Panc1 (cell line): ENCODE data around the gene DCC. TPM values are rescaled to one million over a fixed set of nuclear protein-coding genes. Genes with fewer than 3 reads are reported as not detected.

ENCODE experiments used
- ATAC-seq: fragments of 200-7000 bp; cut with Tn5 transposase; 2 replicates; pipeline ENCODE4 v1.9.1; 2020; ENCODE audit warnings: mild to moderate bottlenecking, moderate library complexity
- BruUV-seq: library from RNA; stranded (reverse); fragments of 400-500 nt; replicated peaks from 2 replicates; lab custom pipeline; 2021; lab: Mats Ljungman, UMichigan
- CTCF ChIA-PET: fragments of 300-600 bp; sonication (Branson Sonifier 250); formaldehyde crosslinking; loops from one replicate; lab custom pipeline; 2022; ENCODE audit warnings: antibody characterized with exemption; lab: Charles Lee
- POLR2A ChIA-PET: fragments of 300-600 bp; sonication (Branson Sonifier 250); formaldehyde crosslinking; loops from one replicate; lab custom pipeline; 2022; ENCODE audit warnings: antibody characterized with exemption; lab: Charles Lee
- DNase-seq: peaks from one replicate; pipeline ENCODE4 v3.0.0-alpha.2; 2010; ENCODE audit warnings: low read depth, low spot score
- H3K27ac ChIP-seq: 2 replicates; pipeline ENCODE4 v1.5.1; 2011; ENCODE audit warnings: mild to moderate bottlenecking, low read length, inconsistent platforms
- H3K27me3 ChIP-seq: fragments of 200-500 bp; sonication (Bioruptor generic); 2 replicates; pipeline ENCODE4 v1.6.0; 2014; ENCODE audit warnings: low read length, inconsistent platforms; ENCODE audit not compliant: control insufficient read depth, insufficient read depth
- H3K36me3 ChIP-seq: fragments of 200-500 bp; sonication (Bioruptor generic); 2 replicates; pipeline ENCODE4 v1.5.1; 2014; ENCODE audit warnings: inconsistent platforms, mild to moderate bottlenecking, low read length, moderate library complexity; ENCODE audit not compliant: control insufficient read depth, insufficient read depth
- H3K4me1 ChIP-seq: 2 replicates; pipeline ENCODE4 v1.5.1; 2011; ENCODE audit warnings: inconsistent platforms, mild to moderate bottlenecking, low read length, moderate library complexity; ENCODE audit not compliant: control insufficient read depth, insufficient read depth
- H3K4me3 ChIP-seq, 2 experiments: 2 replicates each; pipeline ENCODE4 v1.5.1; 2011 to 2012; ENCODE audit warnings: low read depth in 2 of 2, low read length in 2 of 2, mild to moderate bottlenecking in 2 of 2, inconsistent platforms in 1 of 2, moderate library complexity in 1 of 2
- H3K9me3 ChIP-seq: fragments of 200-500 bp; sonication (Bioruptor generic); 2 replicates; pipeline ENCODE4 v1.5.1; 2014; ENCODE audit warnings: low read depth, mild to moderate bottlenecking, inconsistent platforms, low read length, moderate library complexity; ENCODE audit not compliant: control insufficient read depth, insufficient read depth
- POLR2AphosphoS5 ChIP-seq: IDR thresholded peaks from 2 replicates; pipeline ENCODE4 v1.6.1; 2012; ENCODE audit warnings: mild to moderate bottlenecking, low read depth, low read length, moderate library complexity
- SIN3A ChIP-seq: IDR thresholded peaks from 2 replicates; pipeline ENCODE4 v1.6.1; 2012; ENCODE audit warnings: low read depth, mild to moderate bottlenecking, low read length, moderate library complexity, borderline replicate concordance; ENCODE audit not compliant: insufficient read depth
- TCF7L2 ChIP-seq: IDR thresholded peaks from 2 replicates; pipeline ENCODE4 v1.6.1; 2011; ENCODE audit warnings: mild to moderate bottlenecking, low read depth, low read length, inconsistent platforms
- in situ Hi-C: cut with HindIII; loops from 2 replicates; pipeline ENCODE4 v1.10.0; 2016; ENCODE audit warnings: low sequenced_read_pairs, low pct_unique_long_range_greater_than_20kb
- intact Hi-C: fragments of 100-400 bp; cut with micrococcal nuclease; formaldehyde crosslinking; loops from one replicate; pipeline ENCODE4 v1.10.0; 2022; ENCODE audit not compliant: unreplicated experiment
- total RNA-seq: library from RNA; stranded (reverse); gene quantifications from one replicate; pipeline ENCODE4 v1.2.1, GENCODE V29; 2021; ENCODE audit not compliant: unreplicated experiment
- TF ChIP-seq, protein P1 (sequence below): fragments of 450-650 bp; IDR thresholded peaks from 2 replicates; pipeline ENCODE4 v1.5.1; 2017; ENCODE audit warnings: mild to moderate bottlenecking
- TF ChIP-seq, protein P2 (sequence below), 2 experiments: IDR thresholded peaks; 2 replicates each; pipeline ENCODE4 v1.6.1; 2011 to 2012; ENCODE audit warnings: low read depth in 2 of 2, control low read depth in 1 of 2, low read length in 1 of 2, mild to moderate bottlenecking in 1 of 2, moderate library complexity in 1 of 2; ENCODE audit not compliant: insufficient read depth in 1 of 2

Gene DCC
- total RNA-seq, 1 experiment from 2014 or later = not detected

DNA sequence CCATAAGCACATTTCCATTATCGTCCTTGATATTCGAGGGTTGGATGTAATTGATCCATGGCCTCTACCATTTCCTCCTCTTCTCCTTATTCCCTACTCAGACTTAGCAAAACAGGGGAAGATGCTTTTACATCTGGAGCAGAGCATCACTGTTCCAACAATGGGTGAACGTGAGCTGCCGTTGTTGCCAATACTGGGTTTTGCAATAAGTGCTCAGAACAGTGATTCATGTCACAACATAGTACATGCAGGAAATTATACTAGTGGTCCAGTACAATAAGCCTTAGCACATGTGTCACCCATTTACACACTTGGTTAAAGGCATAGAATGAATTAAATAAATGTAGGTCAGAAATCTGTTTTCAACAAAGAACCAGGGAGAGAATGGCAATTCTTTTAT lies 112.4 kb downstream of the DCC start:
- no TSS peak for BruUV-seq
- Histone ChIP-seq H3K36me3 (no peaks in the 10 kb centered on the region), H3K9me3 (no peaks in the 10 kb centered on the region), H3K4me1 (no peaks in the 10 kb centered on the region), H3K4me3 (no peak overlapping the region), H3K27me3 (no peaks in the 10 kb centered on the region), H3K27ac (no peak overlapping the region)
- ChIA-PET CTCF (no interaction called here), POLR2A (no interaction called here)
- no peak for DNase-seq
- intact Hi-C loops = no loop called here
- ATAC-seq = no peak
- in situ Hi-C loops = no loop called here
- TF ChIP-seq, protein P1, sequence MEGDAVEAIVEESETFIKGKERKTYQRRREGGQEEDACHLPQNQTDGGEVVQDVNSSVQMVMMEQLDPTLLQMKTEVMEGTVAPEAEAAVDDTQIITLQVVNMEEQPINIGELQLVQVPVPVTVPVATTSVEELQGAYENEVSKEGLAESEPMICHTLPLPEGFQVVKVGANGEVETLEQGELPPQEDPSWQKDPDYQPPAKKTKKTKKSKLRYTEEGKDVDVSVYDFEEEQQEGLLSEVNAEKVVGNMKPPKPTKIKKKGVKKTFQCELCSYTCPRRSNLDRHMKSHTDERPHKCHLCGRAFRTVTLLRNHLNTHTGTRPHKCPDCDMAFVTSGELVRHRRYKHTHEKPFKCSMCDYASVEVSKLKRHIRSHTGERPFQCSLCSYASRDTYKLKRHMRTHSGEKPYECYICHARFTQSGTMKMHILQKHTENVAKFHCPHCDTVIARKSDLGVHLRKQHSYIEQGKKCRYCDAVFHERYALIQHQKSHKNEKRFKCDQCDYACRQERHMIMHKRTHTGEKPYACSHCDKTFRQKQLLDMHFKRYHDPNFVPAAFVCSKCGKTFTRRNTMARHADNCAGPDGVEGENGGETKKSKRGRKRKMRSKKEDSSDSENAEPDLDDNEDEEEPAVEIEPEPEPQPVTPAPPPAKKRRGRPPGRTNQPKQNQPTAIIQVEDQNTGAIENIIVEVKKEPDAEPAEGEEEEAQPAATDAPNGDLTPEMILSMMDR = no peak
- TF ChIP-seq, protein P2, sequence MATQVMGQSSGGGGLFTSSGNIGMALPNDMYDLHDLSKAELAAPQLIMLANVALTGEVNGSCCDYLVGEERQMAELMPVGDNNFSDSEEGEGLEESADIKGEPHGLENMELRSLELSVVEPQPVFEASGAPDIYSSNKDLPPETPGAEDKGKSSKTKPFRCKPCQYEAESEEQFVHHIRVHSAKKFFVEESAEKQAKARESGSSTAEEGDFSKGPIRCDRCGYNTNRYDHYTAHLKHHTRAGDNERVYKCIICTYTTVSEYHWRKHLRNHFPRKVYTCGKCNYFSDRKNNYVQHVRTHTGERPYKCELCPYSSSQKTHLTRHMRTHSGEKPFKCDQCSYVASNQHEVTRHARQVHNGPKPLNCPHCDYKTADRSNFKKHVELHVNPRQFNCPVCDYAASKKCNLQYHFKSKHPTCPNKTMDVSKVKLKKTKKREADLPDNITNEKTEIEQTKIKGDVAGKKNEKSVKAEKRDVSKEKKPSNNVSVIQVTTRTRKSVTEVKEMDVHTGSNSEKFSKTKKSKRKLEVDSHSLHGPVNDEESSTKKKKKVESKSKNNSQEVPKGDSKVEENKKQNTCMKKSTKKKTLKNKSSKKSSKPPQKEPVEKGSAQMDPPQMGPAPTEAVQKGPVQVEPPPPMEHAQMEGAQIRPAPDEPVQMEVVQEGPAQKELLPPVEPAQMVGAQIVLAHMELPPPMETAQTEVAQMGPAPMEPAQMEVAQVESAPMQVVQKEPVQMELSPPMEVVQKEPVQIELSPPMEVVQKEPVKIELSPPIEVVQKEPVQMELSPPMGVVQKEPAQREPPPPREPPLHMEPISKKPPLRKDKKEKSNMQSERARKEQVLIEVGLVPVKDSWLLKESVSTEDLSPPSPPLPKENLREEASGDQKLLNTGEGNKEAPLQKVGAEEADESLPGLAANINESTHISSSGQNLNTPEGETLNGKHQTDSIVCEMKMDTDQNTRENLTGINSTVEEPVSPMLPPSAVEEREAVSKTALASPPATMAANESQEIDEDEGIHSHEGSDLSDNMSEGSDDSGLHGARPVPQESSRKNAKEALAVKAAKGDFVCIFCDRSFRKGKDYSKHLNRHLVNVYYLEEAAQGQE (IDR thresholded peaks at IDR 0.05; ENCODE audit: insufficient read depth in 1 of 2, low read depth in 2 of 2, low read length in 1 of 2) = no peak
- TF ChIP-seq SIN3A (no peak), TCF7L2 (no peak)

DNA sequence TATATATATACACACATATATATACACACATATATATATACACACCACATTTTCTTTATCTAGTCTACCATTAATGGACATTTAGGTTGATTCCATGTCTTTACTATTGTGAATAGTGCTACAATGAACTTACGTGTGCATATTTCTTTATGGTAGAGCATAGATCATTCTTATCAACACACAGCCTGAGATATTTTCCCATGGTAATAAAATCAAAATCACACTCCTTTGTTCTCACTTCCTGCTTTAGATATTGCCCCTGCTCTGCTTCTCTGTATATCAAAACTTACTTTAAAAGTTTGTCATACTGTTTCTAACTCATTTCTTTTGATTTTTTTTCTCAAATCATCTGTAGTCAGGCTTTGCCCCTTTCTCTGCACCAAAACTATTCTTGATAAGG lies 119.9 kb downstream of the DCC start:
- TF ChIP-seq, protein P2 (IDR thresholded peaks at IDR 0.05; ENCODE audit: insufficient read depth in 1 of 2, low read depth in 2 of 2, low read length in 1 of 2) = no peak
- no peak for TF ChIP-seq SIN3A
- TF ChIP-seq POLR2AphosphoS5 = no peak
- TF ChIP-seq TCF7L2 = no peak
- TF ChIP-seq, protein P1 = no peak

More for the DNA sequence above, 119.9 kb downstream of the DCC start:
- no peaks in the 10 kb centered on the region for H3K4me1 ChIP-seq
- no peak overlapping the region for H3K4me3 ChIP-seq
- POLR2A ChIA-PET = no interaction called here
- intact Hi-C loops = no loop called here
- no peaks in the 10 kb centered on the region for H3K27me3 ChIP-seq
- no peaks in the 10 kb centered on the region for H3K36me3 ChIP-seq
- H3K9me3 ChIP-seq = no peaks in the 10 kb centered on the region
- in situ Hi-C loops = no loop called here
- no peak for ATAC-seq
- CTCF ChIA-PET = no interaction called here
- no peak for DNase-seq
- no TSS peak for BruUV-seq
- no peak overlapping the region for H3K27ac ChIP-seq
